Activated T-cell treated with anti-CD3 and anti-CD28 coated beads for 1 hour (primary cell): ENCODE data around the gene GJD2.

Experiments
- DNase-seq: peaks from one replicate; pipeline ENCODE4 v3.0.0-alpha.2; 2020; ENCODE audit warnings: low read depth

The GJD2 gene

DNA sequence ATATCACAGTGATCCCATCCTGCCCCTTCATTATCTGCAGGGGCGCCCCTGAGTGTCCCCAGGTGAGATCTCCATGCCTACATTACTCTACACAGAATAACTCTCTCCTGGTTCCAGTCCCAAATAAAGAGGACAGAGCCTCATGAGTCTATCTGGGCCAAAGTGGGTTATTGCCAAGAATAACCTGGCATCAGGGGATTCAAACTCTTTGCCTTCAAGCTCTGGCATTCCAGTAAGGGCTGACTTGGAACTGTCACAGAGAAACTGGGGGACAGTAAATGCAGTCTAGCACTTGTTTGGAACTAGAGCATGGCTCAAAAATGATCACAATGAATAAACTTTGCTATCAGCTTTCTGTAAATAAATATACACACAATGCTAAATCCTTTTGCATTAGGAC is 30.3 kb downstream of the GJD2 start:
- no peak for DNase-seq

- no peak for DNase-seq
These were observed 32.4 kb downstream of the GJD2 start for GRCh38 chr15:34722439-34722836.

- no peak for DNase-seq
These were observed 32.9 kb downstream of the GJD2 start for GRCh38 chr15:34721802-34722438.

DNA sequence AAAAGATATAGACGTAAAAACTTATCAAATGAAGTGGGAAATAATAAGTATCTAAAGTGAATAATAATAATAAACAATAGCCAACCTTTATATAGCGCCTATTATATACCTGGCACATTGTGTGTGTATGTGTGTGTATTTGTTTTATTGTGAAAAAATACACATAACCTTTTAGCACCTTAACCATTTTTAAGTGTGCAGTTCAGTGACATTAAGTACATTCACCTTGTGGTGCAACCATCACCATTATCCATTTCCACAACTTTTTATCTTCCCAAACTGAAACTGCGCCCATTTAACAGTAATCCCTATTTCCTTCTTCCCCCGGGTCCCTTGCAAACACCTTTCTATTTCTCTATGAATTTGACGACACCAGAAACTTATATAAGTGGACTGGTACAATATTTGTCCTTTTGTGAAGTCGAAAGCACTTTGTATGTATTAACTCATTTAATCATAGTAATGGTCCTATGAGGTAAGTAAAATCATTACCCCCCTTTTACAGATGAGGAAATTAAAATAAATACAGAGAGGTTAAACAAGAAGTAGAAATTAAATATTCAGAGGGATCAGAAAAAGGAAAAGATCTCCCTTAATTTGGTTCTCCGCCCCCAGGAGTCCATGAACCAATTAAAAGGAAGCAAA is 33.5 kb downstream of the GJD2 start:
- DNase-seq = no peak

DNA sequence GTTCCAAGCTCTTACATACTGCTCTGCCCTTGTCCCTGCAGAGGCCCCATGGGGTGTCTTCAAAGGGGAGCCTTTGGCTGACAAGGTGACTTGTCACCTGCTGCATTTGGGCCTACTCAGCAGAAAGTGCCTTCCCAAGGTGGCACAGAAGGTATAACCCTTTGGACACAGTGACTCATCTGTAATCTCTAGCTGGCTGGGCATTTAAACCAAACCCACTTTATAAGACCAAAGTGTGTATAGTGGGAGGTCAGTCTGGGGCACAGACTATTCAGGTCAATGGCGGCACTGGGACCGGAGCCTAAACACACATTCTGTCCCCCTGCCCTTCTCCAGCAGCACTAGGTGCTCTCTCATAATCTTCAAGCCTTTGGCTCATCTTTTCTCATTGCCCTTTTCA is 35.1 kb downstream of the GJD2 start:
- DNase-seq = no peak

DNA sequence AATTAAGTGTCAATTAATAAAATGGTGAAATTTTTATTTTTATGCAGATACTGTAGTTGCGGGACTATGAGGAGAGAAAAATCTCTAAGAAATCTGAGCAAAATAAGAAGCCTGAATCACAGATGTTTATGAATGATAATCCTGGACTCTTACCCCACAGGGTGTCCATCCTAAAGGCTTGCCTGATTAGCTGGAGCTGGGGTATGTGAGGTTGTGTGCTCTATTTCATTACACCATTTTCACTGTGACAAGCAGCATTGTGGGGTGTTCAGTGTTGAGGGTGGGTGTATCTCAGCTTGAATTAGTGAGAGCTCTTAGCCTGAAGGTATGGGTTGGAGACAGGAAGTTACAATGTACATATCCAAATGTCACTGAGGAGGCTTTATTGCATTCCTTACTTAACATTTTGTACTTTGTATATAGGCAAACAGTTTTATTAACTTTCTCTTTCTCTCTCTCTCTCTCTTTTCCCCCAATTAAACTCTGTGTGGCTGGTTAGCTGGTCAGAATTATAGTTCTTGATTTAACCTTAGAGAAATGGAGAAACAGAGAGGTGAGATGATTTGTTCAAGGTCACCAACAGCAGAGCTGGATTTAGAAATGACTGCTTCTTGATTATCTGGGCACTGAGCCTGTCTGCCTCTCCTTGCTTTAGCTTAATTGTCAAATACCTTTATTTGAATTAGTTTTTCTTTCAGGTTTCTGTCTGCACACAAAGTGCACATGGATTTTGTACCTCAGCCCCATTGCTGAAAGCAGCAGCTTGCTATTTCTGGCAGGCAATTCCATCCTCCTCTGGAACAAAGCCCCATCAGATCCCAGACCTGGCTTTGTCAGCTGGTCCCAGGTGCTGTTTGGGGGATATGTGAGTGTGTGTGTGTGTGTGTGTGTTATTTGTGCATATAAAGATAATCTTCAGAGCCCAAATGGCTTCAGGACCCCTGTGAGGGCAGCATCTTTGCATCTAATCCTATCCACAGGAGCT is 35.8 kb downstream of the GJD2 start:
- no peak for DNase-seq

- DNase-seq = no peak
These were observed 37.1 kb downstream of the GJD2 start for GRCh38 chr15:34717729-34718128.

- no peak for DNase-seq
These were observed 38.7 kb downstream of the GJD2 start for GRCh38 chr15:34716111-34716510.

DNA sequence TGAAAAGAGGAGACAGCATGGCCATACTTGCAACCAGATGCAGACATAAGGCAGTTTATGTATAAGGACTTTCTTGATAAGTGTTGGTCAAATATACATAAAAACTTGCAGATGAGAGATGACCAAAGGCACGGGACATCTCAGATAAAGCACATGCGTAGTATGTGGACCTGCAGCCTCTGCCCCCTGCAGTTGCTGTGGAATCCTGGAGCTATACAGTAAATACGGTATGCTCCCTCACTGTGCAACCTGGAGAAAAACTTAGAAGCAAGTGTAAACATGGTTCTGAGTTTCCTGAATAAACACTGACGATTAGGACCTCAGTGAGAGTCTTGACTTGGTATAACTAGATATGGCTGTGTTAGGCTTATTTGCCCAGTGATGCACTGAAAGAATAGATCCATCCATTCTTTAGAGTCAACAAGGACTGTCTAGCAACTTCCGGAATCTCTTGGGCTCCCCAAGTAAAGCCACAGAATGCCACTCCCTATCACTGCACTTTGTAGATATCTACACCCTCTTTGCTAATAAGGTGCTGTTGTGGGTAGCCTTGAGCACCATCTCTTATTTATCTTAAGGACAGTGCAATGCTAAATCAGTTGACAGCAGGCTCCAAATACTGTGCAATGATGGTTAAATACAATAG is 40.2 kb downstream of the GJD2 start:
- DNase-seq = no peak

GRCh38 chr15:34713635-34714034 is 41.2 kb downstream of the GJD2 start:
- DNase-seq = no peak

DNA sequence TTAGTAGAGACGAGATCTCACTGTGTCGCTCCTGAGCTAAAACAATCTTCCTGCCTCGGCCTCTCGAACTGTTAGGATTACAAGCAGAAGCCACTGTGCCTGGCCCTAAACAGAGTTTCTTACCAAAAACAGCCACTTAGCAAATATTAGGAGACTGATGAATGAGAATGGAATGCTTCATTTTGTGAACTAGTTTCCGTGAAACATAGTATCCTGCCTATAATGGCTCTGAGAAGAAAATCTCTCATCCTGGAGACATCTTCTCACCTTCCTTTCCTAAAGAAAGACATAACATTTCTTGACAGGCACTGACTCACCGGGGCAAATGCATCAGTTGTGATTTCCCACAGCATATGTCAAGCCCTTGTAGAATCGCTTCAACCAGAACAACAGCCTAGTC is 44.9 kb downstream of the GJD2 start:
- DNase-seq = no peak

GRCh38 chr15:34708422-34708821 is 46.4 kb downstream of the GJD2 start:
- no peak for DNase-seq

DNA sequence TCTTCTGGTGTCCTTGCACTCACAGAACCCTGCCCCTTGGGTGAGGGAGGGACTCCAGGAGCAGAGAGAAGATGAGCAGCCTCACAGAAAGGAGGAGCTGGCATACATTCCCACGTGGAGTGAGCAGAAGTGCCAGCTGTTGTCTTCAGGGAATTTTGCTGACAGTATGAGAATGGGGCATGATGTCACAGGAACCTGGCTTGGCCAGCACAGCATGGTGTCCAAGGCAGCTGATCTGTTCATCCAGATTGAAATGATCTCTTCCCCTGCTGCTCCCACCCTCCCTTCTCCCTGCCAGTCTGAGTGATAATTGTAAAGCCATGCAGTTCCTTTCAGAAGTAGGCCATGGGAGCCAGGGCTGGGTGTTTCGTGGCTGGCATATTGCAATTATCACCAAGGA is 53.3 kb downstream of the GJD2 start:
- no peak for DNase-seq
